Measurements from ENCODE around the gene ADCYAP1R1.

DNA sequence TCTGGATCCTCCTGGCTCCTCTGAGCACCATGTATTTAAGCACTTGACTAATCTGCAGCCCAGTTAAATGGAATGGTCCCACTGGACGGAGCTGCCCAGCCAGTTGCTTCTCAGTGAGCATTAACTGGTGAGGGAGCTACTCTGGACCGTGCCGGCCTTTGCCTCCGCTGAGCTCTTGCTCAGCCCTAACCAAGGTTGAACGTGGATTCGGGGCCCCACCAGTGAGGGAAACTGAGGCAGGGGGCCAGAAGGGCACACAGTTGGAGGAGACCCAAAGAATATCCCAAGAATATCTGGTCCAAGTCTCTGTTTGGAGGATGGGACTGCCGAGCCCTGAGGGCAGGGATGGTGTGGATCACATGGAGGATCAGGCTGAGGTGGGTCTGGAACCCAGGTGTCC lies 13.7 kb downstream of the ADCYAP1R1 start:
- TF ChIP-seq TAF1 (IDR thresholded peaks at IDR 0.05; ENCODE audit: low read depth, low read length), result no peak
- TF ChIP-seq, protein P1, sequence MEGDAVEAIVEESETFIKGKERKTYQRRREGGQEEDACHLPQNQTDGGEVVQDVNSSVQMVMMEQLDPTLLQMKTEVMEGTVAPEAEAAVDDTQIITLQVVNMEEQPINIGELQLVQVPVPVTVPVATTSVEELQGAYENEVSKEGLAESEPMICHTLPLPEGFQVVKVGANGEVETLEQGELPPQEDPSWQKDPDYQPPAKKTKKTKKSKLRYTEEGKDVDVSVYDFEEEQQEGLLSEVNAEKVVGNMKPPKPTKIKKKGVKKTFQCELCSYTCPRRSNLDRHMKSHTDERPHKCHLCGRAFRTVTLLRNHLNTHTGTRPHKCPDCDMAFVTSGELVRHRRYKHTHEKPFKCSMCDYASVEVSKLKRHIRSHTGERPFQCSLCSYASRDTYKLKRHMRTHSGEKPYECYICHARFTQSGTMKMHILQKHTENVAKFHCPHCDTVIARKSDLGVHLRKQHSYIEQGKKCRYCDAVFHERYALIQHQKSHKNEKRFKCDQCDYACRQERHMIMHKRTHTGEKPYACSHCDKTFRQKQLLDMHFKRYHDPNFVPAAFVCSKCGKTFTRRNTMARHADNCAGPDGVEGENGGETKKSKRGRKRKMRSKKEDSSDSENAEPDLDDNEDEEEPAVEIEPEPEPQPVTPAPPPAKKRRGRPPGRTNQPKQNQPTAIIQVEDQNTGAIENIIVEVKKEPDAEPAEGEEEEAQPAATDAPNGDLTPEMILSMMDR (IDR thresholded peaks at IDR 0.05; ENCODE audit: control extremely low read depth in 1 of 3, insufficient read depth in 1 of 3, low read depth in 1 of 3, low read length in 3 of 3), result no peak
- no peak for TF ChIP-seq EP300 (IDR thresholded peaks at IDR 0.05; ENCODE audit: borderline replicate concordance in 1 of 2, low read depth in 2 of 2, low read length in 2 of 2)
- no peak for TF ChIP-seq HDAC2 (IDR thresholded peaks at IDR 0.05; ENCODE audit: borderline replicate concordance in 1 of 2, low read depth in 2 of 2, low read length in 2 of 2)
